ENCODE measurements around the gene PWP2.

PWP2 gene

DNA sequence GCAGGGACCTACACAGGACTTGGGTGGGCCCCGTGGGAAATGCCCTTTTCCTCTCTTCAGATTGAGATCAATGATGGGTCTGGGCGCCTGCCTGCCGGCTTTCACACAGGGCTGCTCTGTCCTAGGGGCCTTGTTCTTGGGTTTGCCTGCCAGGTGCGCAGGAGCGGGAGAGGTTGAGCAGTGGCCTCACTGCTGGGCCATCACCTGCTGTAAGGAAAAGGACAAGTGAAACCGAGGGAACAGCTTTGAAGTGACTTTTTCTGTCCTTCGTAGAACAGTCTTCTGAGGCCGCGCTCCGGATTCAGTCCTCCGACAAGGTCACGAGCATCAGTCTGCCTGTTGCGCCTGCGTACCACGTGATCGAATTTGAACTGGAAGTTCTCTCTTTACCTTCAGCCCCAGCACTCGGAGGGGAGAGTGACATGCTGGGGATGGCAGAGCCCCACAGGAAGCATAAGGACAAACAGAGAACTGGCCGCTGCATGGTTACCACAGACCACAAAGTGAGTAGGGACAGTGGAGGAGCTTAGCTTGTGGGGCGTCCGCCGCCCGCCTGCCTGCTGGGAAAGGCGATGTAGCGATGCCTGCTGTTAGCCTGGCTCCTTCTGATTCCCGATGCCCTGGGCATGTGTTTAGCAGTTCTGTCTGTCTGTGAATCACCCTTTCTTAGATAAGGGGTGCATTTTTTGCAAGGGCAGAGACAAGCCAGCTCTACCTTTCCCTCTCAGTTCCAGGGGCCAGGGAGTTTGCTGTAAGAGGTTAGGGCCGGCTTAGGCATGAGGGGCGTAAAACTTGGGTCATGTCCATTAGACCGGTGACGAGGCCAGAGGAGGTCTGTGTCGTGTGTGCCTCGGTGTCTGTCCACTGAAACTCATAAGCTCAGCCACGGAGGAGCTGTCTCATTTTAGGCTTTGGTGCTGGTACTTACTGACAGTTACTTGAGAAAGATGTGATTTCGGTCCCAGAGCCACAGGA is 19.5 kb upstream of the PWP2 start:
- no peak for TF ChIP-seq CTCF (IDR thresholded peaks at IDR 0.05; ENCODE audit: borderline replicate concordance, insufficient read depth, low read depth, low read length)
- no peak overlapping the region for H3K4me3 ChIP-seq (ENCODE audit: low read depth, low read length)

DNA sequence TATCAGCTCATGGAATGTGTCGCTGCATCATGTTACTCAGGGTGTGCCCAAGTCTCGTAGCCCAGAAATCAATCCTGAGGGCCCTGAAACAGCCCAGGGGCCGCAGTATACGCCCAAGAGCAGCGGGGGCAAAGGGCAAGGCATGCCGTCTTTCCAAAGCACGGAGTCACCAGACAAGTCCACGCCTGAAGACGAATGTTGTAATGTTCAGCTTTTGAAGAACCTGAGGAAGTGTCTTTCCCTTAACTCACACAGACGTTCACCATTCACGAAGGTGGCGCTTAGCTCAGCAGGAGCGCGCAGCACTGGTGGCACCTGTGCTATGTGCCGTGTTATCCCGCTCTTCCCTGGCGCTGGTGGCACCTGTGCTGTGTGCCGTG is 18.8 kb upstream of the PWP2 start:
- TF ChIP-seq CTCF (IDR thresholded peaks at IDR 0.05; ENCODE audit: borderline replicate concordance, insufficient read depth, low read depth, low read length), result no peak
- no peak overlapping the region for H3K4me3 ChIP-seq (ENCODE audit: low read depth, low read length)

- no peak for TF ChIP-seq CTCF (IDR thresholded peaks at IDR 0.05; ENCODE audit: borderline replicate concordance, insufficient read depth, low read depth, low read length)
- H3K4me3 ChIP-seq (ENCODE audit: low read depth, low read length), result no peak overlapping the region
These were observed 17.9 kb upstream of the PWP2 start for GRCh38 chr21:44089001-44089911.

DNA sequence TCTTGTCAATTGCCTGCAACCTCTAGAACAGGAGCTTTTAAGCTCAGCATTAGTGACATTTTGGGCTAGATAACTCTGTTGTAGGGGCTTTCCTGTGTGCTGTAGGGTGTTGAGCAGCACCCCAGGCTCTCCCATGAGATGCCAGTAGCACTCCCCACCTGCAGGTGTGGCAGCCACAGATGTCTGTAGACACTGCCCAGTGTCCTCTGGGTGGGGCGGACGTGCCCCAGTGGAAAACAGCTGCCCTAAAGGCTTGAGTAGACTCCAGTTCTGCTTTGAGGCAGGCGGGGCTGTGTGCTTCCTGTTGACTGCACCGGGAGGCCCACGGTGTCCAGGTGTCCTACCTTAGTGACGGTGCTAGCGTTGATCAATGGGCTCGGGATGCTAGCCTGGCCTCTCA is 16.9 kb upstream of the PWP2 start:
- H3K4me3 ChIP-seq (ENCODE audit: low read depth, low read length), result no peak overlapping the region
- no peak for TF ChIP-seq CTCF (IDR thresholded peaks at IDR 0.05; ENCODE audit: borderline replicate concordance, insufficient read depth, low read depth, low read length)

DNA sequence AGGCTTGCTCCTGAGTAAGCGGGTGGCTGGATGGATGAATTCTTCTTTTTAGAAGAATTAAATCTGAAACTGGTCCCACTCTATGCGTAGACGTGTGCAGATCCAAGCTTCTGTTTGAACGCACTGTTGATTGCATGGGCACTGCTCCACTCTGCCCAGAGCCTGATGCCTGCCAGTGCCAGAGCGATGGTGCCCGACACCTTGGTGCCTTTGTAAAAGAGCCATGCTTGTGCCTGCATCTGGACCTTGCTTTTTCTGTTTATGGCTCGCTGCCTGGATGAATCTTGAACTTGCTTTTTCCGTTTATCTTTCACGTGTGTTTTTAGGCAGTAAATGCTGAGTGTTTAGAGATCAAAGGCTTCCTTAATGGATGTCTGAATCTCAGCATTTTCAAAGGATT is 15.0 kb upstream of the PWP2 start:
- no peak overlapping the region for H3K4me3 ChIP-seq (ENCODE audit: low read depth, low read length)
- no peak for TF ChIP-seq CTCF (IDR thresholded peaks at IDR 0.05; ENCODE audit: borderline replicate concordance, insufficient read depth, low read depth, low read length)

DNA sequence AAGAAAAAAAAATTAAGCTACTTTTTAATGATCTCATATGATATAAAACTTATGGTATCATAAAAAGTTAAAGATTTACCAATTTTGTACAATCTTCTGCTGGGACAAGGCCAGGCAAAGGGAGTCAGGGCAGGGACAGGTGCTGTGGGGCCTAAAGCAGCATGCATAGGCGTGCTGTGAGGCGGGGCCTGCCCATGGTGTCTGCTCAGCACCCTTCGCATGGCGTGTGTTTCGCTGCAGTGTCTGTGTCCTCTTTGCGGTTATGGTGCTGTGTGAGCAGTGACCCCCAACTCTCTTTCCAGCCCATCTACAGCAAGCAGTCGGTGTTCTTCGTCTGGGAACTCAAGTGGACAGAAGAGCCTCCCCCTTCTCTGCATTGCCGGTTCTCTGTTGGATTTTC is 13.4 kb upstream of the PWP2 start:
- no peak for TF ChIP-seq CTCF (IDR thresholded peaks at IDR 0.05; ENCODE audit: borderline replicate concordance, insufficient read depth, low read depth, low read length)

More for the DNA sequence above, 13.4 kb upstream of the PWP2 start:
- H3K4me3 ChIP-seq (ENCODE audit: low read depth, low read length), result no peak overlapping the region
